PC-3 (cell line): ENCODE measurements around the gene STAP1. TPM values are rescaled to one million over a fixed set of nuclear protein-coding genes. Genes with fewer than 3 reads are reported as not detected.
"Not testable (repeated sequence)": the region's sequence is repeated elsewhere in the genome, so short reads cannot be mapped to it uniquely, and the experiment has no call there.

Experiments used
- ATAC-seq: fragments of 200-7000 bp; cut with Tn5 transposase; 2 replicates; pipeline ENCODE4 v1.9.1; 2020; ENCODE audit warnings: mild to moderate bottlenecking, moderate library complexity
- BruUV-seq: library from RNA; stranded (reverse); fragments of 400-500 nt; replicated peaks from 2 replicates; lab custom pipeline; 2021; lab: Mats Ljungman, UMichigan
- CTCF ChIA-PET: fragments of 300-600 bp; sonication (Branson Sonifier 250); formaldehyde crosslinking; loops from one replicate; lab custom pipeline; 2022; ENCODE audit warnings: antibody characterized with exemption; lab: Charles Lee
- POLR2A ChIA-PET: fragments of 300-600 bp; sonication (Branson Sonifier 250); formaldehyde crosslinking; loops from one replicate; lab custom pipeline; 2022; ENCODE audit warnings: antibody characterized with exemption; ENCODE audit not compliant: unreplicated experiment; lab: Charles Lee
- DNase-seq: peaks from one replicate; pipeline ENCODE4 v3.0.0-alpha.2; 2015
- H2AFZ ChIP-seq: fragments of 300-600 bp; sonication (generic); 2 replicates; pipeline ENCODE4 v1.6.0; 2016; ENCODE audit warnings: antibody characterized with exemption, low read length
- H3F3A ChIP-seq: fragments of 300-600 bp; sonication (generic); one replicate; pipeline ENCODE4 v1.6.0; 2017; ENCODE audit warnings: antibody characterized with exemption, low read length, control low read depth, mild to moderate bottlenecking; ENCODE audit not compliant: unreplicated experiment
- H3K27ac ChIP-seq: fragments of 300-600 bp; sonication (generic); 2 replicates; pipeline ENCODE4 v1.5.1; 2016; ENCODE audit warnings: mild to moderate bottlenecking, low read length
- H3K27me3 ChIP-seq: fragments of 300-600 bp; sonication (generic); 2 replicates; pipeline ENCODE4 v1.6.1; 2016; ENCODE audit warnings: low read length, mixed read lengths
- H3K36me3 ChIP-seq: fragments of 300-600 bp; sonication (generic); 2 replicates; pipeline ENCODE4 v1.6.1; 2016; ENCODE audit warnings: low read depth, mixed run types, low read length, mixed read lengths
- H3K4me1 ChIP-seq: fragments of 300-600 bp; sonication (generic); 2 replicates; pipeline ENCODE4 v1.5.1; 2016; ENCODE audit warnings: low read length; ENCODE audit not compliant: insufficient read depth
- H3K4me2 ChIP-seq: fragments of 300-600 bp; sonication (generic); 2 replicates; pipeline ENCODE4 v1.6.0; 2016; ENCODE audit warnings: low read length
- H3K4me3 ChIP-seq: fragments of 300-600 bp; sonication (generic); 2 replicates; pipeline ENCODE4 v1.5.1; 2016; ENCODE audit warnings: mild to moderate bottlenecking, low read length, mixed read lengths
- H3K79me2 ChIP-seq: fragments of 300-600 bp; sonication (generic); 2 replicates; pipeline ENCODE4 v1.6.1; 2017; ENCODE audit warnings: low read length, mixed read lengths
- H3K9ac ChIP-seq: fragments of 300-600 bp; sonication (generic); 2 replicates; pipeline ENCODE4 v1.6.0; 2016; ENCODE audit warnings: mild to moderate bottlenecking, low read length
- H3K9me2 ChIP-seq: fragments of 300-600 bp; sonication (generic); replicated peaks from 2 replicates; pipeline ENCODE4 v1.6.1; 2016; ENCODE audit warnings: mixed run types, low read length, mixed read lengths
- H3K9me3 ChIP-seq: fragments of 300-600 bp; sonication (generic); 2 replicates; pipeline ENCODE4 v1.6.1; 2016; ENCODE audit warnings: low read length, mixed read lengths
- H4K20me1 ChIP-seq: fragments of 300-600 bp; sonication (generic); 2 replicates; pipeline ENCODE4 v1.6.1; 2016; ENCODE audit warnings: low read length, mixed read lengths
- EZH2 ChIP-seq: fragments of 300-600 bp; sonication (generic); IDR thresholded peaks from one replicate; pipeline ENCODE4 v1.6.1; 2017; ENCODE audit warnings: antibody characterized with exemption, mild to moderate bottlenecking, low read length; ENCODE audit not compliant: unreplicated experiment
- EZH2phosphoT487 ChIP-seq: fragments of 300-600 bp; sonication (generic); IDR thresholded peaks from 2 replicates; pipeline ENCODE4 v1.6.1; 2018; ENCODE audit warnings: mild to moderate bottlenecking, antibody characterized with exemption, low read length, borderline replicate concordance
- intact Hi-C: fragments of 100-400 bp; cut with micrococcal nuclease; formaldehyde crosslinking; loops from 2 replicates; pipeline ENCODE4 v1.9.0; 2023
- total RNA-seq: library from RNA; depleted of rRNA; stranded (reverse); fragments of >200 nt; gene quantifications from 2 replicates; pipeline ENCODE4 v1.2.3, GENCODE V29; 2014
- TF ChIP-seq, protein P1 (sequence below): fragments of 300-600 bp; sonication (generic); conservative IDR thresholded peaks from 2 replicates; pipeline ENCODE4 v1.5.1; 2017; ENCODE audit warnings: antibody characterized with exemption, low read depth, mild to moderate bottlenecking, low read length

The STAP1 gene
- total RNA-seq, 1 experiment from 2014 or later: not detected

DNA sequence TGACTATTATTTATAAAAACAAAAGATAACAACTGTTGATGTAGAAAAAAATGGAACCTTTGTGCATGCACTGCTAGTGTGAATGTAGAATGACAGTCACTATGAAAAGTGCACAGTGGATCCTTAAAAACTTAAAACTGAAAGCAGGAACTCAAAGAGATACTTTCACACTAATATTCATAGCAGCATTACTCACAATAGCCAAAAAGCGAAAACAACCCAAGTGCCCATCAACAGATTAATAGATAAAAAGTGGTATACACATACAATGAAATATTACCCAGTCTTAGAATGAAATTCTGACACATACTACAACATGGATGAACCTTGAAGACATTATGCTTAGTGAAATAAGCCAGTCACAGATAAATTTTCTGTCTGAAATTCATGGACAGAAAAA lies 37.0 kb upstream of the STAP1 start:
- no peak for TF ChIP-seq EZH2
- no peak for TF ChIP-seq EZH2phosphoT487
- TF ChIP-seq, protein P1, sequence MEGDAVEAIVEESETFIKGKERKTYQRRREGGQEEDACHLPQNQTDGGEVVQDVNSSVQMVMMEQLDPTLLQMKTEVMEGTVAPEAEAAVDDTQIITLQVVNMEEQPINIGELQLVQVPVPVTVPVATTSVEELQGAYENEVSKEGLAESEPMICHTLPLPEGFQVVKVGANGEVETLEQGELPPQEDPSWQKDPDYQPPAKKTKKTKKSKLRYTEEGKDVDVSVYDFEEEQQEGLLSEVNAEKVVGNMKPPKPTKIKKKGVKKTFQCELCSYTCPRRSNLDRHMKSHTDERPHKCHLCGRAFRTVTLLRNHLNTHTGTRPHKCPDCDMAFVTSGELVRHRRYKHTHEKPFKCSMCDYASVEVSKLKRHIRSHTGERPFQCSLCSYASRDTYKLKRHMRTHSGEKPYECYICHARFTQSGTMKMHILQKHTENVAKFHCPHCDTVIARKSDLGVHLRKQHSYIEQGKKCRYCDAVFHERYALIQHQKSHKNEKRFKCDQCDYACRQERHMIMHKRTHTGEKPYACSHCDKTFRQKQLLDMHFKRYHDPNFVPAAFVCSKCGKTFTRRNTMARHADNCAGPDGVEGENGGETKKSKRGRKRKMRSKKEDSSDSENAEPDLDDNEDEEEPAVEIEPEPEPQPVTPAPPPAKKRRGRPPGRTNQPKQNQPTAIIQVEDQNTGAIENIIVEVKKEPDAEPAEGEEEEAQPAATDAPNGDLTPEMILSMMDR: no peak
- H3K4me3 ChIP-seq: no peak overlapping the region
- H3K27me3 ChIP-seq: no peaks in the 10 kb centered on the region
- no peak for DNase-seq
- ChIA-PET POLR2A (no interaction called here), CTCF (no interaction called here)
- intact Hi-C loops: no loop called here
- H3K9ac ChIP-seq: no peak overlapping the region
- no peaks in the 10 kb centered on the region for H3F3A ChIP-seq
- H3K9me3 ChIP-seq: no peaks in the 10 kb centered on the region
- H3K4me2 ChIP-seq: no peak overlapping the region
- H3K79me2 ChIP-seq: peaks cover 7% of the 10 kb centered on the region; the same call in 1 of the 2 replicates
- no peaks in the 10 kb centered on the region for H3K4me1 ChIP-seq
- no peaks in the 10 kb centered on the region for H4K20me1 ChIP-seq
- no peaks in the 10 kb centered on the region for H3K9me2 ChIP-seq
- ATAC-seq: no peak
- no peak overlapping the region for H3K27ac ChIP-seq
- peaks cover 7% of the 10 kb centered on the region for H3K36me3 ChIP-seq
- H2AFZ ChIP-seq: no peak overlapping the region
- no TSS peak for BruUV-seq

DNA sequence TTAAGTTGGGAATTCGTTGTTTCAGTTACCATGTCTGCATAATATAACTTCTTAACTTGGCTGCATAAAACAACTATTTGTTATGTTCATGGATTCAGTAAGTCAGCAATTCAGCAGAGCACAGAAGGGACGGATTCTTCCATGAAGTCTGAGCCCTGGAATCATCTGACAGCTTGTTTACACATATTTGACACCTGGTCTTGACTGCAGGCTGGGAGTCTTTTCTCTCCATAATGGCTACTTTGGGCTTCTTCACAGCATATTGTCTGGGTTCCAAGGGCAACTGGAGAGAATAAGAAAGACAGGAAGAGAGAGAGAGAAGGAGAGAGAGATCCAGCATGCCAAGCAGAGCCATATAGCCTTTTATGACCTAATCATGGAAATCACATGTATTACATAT lies 36.3 kb upstream of the STAP1 start:
- CTCF ChIA-PET: no interaction called here
- H3K79me2 ChIP-seq: peaks cover 7% of the 10 kb centered on the region; the same call in 1 of the 2 replicates
- H4K20me1 ChIP-seq: no peaks in the 10 kb centered on the region
- intact Hi-C loops: no loop called here
- H3K27me3 ChIP-seq: no peaks in the 10 kb centered on the region
- BruUV-seq: no TSS peak
- TF ChIP-seq EZH2 (no peak), EZH2phosphoT487 (no peak)
- TF ChIP-seq, protein P1: no peak
- POLR2A ChIA-PET: no interaction called here
- H3F3A ChIP-seq: no peaks in the 10 kb centered on the region
- H3K4me1 ChIP-seq: no peaks in the 10 kb centered on the region
- ATAC-seq (no peak), DNase-seq (no peak)
- H3K9me3 ChIP-seq: no peaks in the 10 kb centered on the region
- no peak overlapping the region for H2AFZ ChIP-seq
- no peak overlapping the region for H3K4me2 ChIP-seq
- no peak overlapping the region for H3K27ac ChIP-seq
- H3K4me3 ChIP-seq: no peak overlapping the region
- peaks cover 7% of the 10 kb centered on the region for H3K36me3 ChIP-seq
- H3K9me2 ChIP-seq: no peaks in the 10 kb centered on the region
- no peak overlapping the region for H3K9ac ChIP-seq

DNA sequence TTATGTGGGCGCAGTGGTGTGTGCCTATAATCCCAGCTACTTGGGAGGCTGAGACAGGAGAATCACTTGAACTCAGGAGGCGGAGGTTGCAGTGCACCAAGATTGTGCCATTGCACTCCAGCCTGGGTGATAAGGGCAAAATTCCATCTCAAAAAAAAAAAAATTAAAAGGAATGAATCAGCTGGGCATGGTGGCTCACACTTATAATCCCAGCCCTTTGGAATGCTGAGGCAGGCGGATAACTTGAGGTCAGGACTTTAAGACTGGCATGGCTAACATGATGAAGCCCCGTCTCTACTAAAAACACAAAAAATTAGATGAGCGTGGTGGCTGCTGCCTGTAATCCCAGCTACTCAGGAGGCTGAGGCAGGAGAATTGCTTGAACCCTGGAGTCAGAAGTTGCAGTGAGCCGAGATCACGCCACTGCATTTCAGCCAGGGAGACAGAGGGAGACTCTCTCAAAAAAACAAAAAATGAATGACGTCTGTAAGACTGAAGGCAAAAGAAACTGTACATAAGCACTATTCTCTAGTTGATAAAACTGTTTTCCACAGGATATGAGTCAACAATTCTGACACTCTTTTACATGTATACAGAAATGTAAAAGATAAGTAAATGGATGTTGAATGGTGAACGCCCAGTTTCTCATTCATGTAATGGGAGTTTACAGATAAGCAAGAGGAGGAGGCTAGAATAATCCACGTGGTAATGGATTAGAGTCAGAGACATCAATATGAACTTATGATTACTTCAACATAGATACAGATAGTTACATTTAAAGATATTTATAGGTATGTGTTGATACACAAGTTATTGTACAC lies 35.5 kb upstream of the STAP1 start:
- Histone ChIP-seq H3K27ac (no peak overlapping the region), H3K9me2 (no peaks in the 10 kb centered on the region), H3K4me3 (no peak overlapping the region), H2AFZ (no peak overlapping the region), H3K36me3 (peaks cover 5% of the 10 kb centered on the region), H3K4me2 (no peak overlapping the region), H4K20me1 (no peaks in the 10 kb centered on the region), H3F3A (no peaks in the 10 kb centered on the region), H3K4me1 (no peaks in the 10 kb centered on the region), H3K9ac (no peak overlapping the region), H3K79me2 (peaks cover 7% of the 10 kb centered on the region; the same call in 1 of the 2 replicates), H3K27me3 (no peaks in the 10 kb centered on the region), H3K9me3 (no peaks in the 10 kb centered on the region)
- ATAC-seq (peak; percentile 38), DNase-seq (peak; percentile 19)
- CTCF ChIA-PET: no interaction called here
- no TSS peak for BruUV-seq
- intact Hi-C loops: no loop called here
- POLR2A ChIA-PET: no interaction called here
- TF ChIP-seq, protein P1: no peak
- TF ChIP-seq EZH2: no peak
- TF ChIP-seq EZH2phosphoT487: no peak

DNA sequence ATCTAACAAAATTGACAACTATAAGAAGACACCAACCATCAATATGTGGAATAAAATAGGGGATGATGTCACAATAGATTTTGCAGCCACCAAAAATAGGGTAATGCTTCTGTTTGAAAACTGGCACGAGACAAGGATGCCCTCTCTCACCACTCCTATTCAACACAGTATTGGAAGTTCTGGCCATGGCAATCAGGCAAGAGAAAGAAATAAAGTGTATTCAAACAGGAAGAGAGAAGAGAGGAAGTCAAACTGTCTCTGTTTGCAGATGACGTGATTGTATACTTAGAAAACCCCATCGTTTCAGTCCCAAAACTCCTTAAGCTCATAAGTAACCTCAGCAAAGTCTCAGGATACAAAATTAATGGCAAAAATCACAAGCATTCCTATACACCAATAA lies 34.4 kb upstream of the STAP1 start:
- BruUV-seq, POLR2A ChIA-PET, H3K9me2 ChIP-seq: not testable (repeated sequence)

More for the DNA sequence above, 34.4 kb upstream of the STAP1 start:
- H4K20me1 ChIP-seq, H3K36me3 ChIP-seq, H3K4me1 ChIP-seq, ATAC-seq, CTCF ChIA-PET, DNase-seq, H2AFZ ChIP-seq, H3K79me2 ChIP-seq, H3K9me3 ChIP-seq, intact Hi-C loops, H3K27me3 ChIP-seq, H3K27ac ChIP-seq, H3F3A ChIP-seq, H3K9ac ChIP-seq, H3K4me3 ChIP-seq, H3K4me2 ChIP-seq: not testable (repeated sequence)
